Neutrophil (primary cell): ENCODE data around the gene MMP19.

ENCODE experiments used
- H3K27ac ChIP-seq: fragments of 200-600 bp; sonication (generic); 2 replicates; pipeline ENCODE4 v1.5.1; 2016; ENCODE audit warnings: mild to moderate bottlenecking, moderate library complexity
- H3K27me3 ChIP-seq: fragments of 200-600 bp; sonication (generic); 2 replicates; pipeline ENCODE4 v1.6.0; 2016; ENCODE audit warnings: mild to moderate bottlenecking
- H3K36me3 ChIP-seq: fragments of 200-600 bp; sonication (generic); 2 replicates; pipeline ENCODE4 v1.5.1; 2017
- H3K4me1 ChIP-seq, 2 experiments: fragments of 200-600 bp in 1 of 2; sonication (generic) in 1 of 2; 1 replicate in 1 of 2; 2 replicates in 1 of 2; pipeline versions ENCODE4 v1.5.1 to v1.6.1; 2013 to 2016; ENCODE audit warnings: low read depth in 1 of 2, low read length in 1 of 2, mild to moderate bottlenecking in 1 of 2, moderate library complexity in 1 of 2; ENCODE audit not compliant: control insufficient read depth in 1 of 2, insufficient read depth in 1 of 2
- H3K4me3 ChIP-seq, 2 experiments: fragments of 200-600 bp in 1 of 2; sonication (generic) in 1 of 2; 1 replicate in 1 of 2; 2 replicates in 1 of 2; pipeline ENCODE4 v1.5.1; 2013 to 2016; ENCODE audit warnings: low read depth in 1 of 2, low read length in 1 of 2, mild to moderate bottlenecking in 1 of 2, moderate library complexity in 1 of 2
- H3K9me3 ChIP-seq: fragments of 200-600 bp; sonication (generic); 2 replicates; pipeline ENCODE4 v1.5.1; 2016
- CTCF ChIP-seq: fragments of 200-600 bp; sonication (generic); IDR thresholded peaks from 2 replicates; pipeline ENCODE4 v1.5.1; 2016; ENCODE audit warnings: antibody characterized with exemption

The MMP19 gene

DNA sequence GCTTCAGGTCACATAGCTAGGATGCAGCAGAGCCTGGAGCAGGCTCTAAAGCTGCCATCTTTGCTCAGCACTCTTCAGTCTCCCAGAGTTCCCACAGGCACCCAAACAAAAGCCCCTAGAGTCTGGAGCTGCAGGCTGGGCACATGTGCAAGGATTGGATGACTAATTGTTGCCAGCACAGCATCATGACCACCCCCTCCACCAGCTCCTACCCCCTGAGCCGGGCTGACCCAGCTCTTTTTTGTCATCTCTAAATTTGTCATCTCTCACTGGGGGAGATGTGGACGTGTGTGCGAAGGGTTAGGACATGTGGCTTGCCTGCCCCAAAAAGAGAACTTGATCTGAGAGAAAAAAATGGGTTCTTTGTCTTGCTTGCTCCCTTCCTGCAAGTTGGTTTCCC is 4.3 kb upstream of the MMP19 start:
- Histone ChIP-seq H3K36me3 (no peaks in the 10 kb centered on the region), H3K9me3 (no peaks in the 10 kb centered on the region), H3K4me3 (no peak overlapping the region), H3K27me3 (no peaks in the 10 kb centered on the region), H3K27ac (no peak overlapping the region), H3K4me1 (no peaks in the 10 kb centered on the region)
- TF ChIP-seq CTCF: no peak

- Histone ChIP-seq H3K4me3 (no peak overlapping the region), H3K9me3 (no peaks in the 10 kb centered on the region), H3K4me1 (no peaks in the 10 kb centered on the region), H3K27ac (no peak overlapping the region), H3K27me3 (no peaks in the 10 kb centered on the region), H3K36me3 (no peaks in the 10 kb centered on the region)
- TF ChIP-seq CTCF: no peak
These were observed 3.2 kb upstream of the MMP19 start for GRCh38 chr12:55845785-55846496.

DNA sequence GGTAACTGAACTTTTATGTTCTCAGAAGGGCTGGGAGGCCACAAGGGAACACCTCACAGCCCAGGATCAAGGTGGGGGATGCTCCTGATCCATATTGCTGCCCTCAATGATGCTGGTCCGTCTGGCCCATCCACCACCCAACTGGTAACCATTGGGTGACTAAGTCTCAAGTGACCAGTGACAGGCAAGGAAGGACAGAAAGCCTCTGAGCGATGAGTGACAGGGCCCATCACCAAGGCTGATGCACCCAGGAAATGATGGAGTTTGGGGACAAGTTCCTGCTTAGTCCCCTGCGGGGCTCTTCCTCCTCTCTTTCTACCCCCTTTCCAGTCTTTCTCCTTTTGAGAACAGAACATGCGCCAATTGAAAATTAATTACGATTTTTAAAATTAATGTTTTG is 2.6 kb upstream of the MMP19 start:
- Histone ChIP-seq H3K36me3 (no peaks in the 10 kb centered on the region), H3K27ac (no peak overlapping the region), H3K4me3 (no peak overlapping the region), H3K27me3 (no peaks in the 10 kb centered on the region), H3K9me3 (no peaks in the 10 kb centered on the region), H3K4me1 (no peaks in the 10 kb centered on the region)
- no peak for TF ChIP-seq CTCF

DNA sequence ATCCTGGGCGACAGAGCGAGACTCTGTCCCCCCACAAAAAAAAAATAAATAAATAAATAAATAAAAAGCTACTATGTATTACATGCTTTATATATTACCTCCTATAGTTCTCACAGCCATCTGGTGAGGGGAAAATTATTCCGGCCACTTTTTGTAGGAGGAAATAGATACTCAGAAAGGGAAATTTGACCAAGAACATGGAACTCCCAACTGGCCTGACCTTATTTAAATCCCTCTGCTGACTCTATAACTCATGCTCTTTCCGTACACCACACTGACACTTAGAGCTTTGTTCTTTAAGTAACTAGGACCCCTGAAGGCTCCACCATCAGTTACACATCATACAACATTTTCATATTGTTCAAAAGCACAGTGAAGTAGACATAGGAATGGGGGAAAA is 2.2 kb upstream of the MMP19 start:
- Histone ChIP-seq H3K27ac (no peak overlapping the region), H3K9me3 (no peaks in the 10 kb centered on the region), H3K36me3 (no peaks in the 10 kb centered on the region), H3K4me3 (no peak overlapping the region), H3K27me3 (no peaks in the 10 kb centered on the region), H3K4me1 (no peaks in the 10 kb centered on the region)
- TF ChIP-seq CTCF: no peak

DNA sequence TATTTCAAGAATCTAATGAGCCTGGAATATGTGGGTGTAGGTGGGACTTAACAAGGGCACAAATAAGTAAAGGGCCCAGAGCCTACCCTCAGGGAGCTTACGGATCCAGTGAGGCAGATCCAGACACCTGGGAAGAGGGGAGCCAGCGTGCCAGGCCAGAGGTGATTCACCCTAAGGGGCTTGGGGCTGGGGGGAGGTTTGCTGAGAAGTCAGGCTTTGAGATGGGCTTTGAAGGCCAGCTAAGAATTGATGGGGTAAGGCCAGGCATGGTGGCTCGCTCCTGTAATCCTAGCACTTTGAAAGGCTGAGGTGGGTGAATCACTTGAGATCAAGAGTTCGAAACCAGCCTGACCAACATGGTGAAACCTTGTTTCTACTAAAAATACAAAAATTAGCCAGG is 695 bp upstream of the MMP19 start:
- no peaks in the 10 kb centered on the region for H3K27me3 ChIP-seq
- H3K36me3 ChIP-seq: no peaks in the 10 kb centered on the region
- no peak for TF ChIP-seq CTCF
- no peak overlapping the region for H3K4me3 ChIP-seq
- no peaks in the 10 kb centered on the region for H3K4me1 ChIP-seq
- H3K27ac ChIP-seq: no peak overlapping the region
- no peaks in the 10 kb centered on the region for H3K9me3 ChIP-seq
